NCI-H748 (cell line): ENCODE measurements around the gene SHISAL2A.

Source experiments
- DNase-seq: peaks from one replicate; lab custom pipeline; 2025; ENCODE audit not compliant: unreplicated experiment; lab: John Stamatoyannopoulos, UW

The SHISAL2A gene

GRCh38 chr1:52632732-52633290 is at the start of gene SHISAL2A:
TSS of gene SHISAL2A (plus strand) at chr1:52633168. CDS start at chr1:52633494, 326 bp downstream.
- DNase-seq, result peak; percentile 79

- DNase-seq, result no peak
These were observed 47.5 kb upstream of the SHISAL2A start for GRCh38 chr1:52585474-52585873.

- no peak for DNase-seq
These were observed 44.9 kb upstream of the SHISAL2A start for GRCh38 chr1:52588027-52588426.

GRCh38 chr1:52588535-52588934 is 44.4 kb upstream of the SHISAL2A start:
- DNase-seq, result no peak

- DNase-seq, result peak; percentile 98
These were observed 42.7 kb upstream of the SHISAL2A start for GRCh38 chr1:52590266-52590665.

- DNase-seq, result peak; percentile 42
These were observed 40.2 kb upstream of the SHISAL2A start for GRCh38 chr1:52592637-52593323.

- no peak for DNase-seq
These were observed 39.5 kb upstream of the SHISAL2A start for GRCh38 chr1:52593495-52593894.

- no peak for DNase-seq
These were observed 37.9 kb upstream of the SHISAL2A start for GRCh38 chr1:52595061-52595460.

- DNase-seq, result no peak
These were observed 35.1 kb upstream of the SHISAL2A start for GRCh38 chr1:52597912-52598311.

- DNase-seq, result no peak
These were observed 34.2 kb upstream of the SHISAL2A start for GRCh38 chr1:52598729-52599128.

GRCh38 chr1:52599236-52599635 is 33.7 kb upstream of the SHISAL2A start:
- no peak for DNase-seq

- DNase-seq, result no peak
These were observed 32.3 kb upstream of the SHISAL2A start for GRCh38 chr1:52600533-52601179.

GRCh38 chr1:52601519-52601918 is 31.4 kb upstream of the SHISAL2A start:
- DNase-seq, result no peak

GRCh38 chr1:52601991-52602855 is 30.7 kb upstream of the SHISAL2A start, which contains the start of gene GPX7:
TSS of gene GPX7 (plus strand) at chr1:52602371. CDS start at chr1:52602410, 39 bp downstream.
- DNase-seq, result peak; percentile 75

GRCh38 chr1:52602856-52603600 is 29.9 kb upstream of the SHISAL2A start:
- DNase-seq, result peak; percentile 52

- no peak for DNase-seq
These were observed 29.3 kb upstream of the SHISAL2A start for GRCh38 chr1:52603630-52604029.

- no peak for DNase-seq
These were observed 28.8 kb upstream of the SHISAL2A start for GRCh38 chr1:52604063-52604770.

GRCh38 chr1:52613636-52614373 is 19.2 kb upstream of the SHISAL2A start:
- DNase-seq, result no peak

- DNase-seq, result no peak
These were observed 18.3 kb upstream of the SHISAL2A start for GRCh38 chr1:52614671-52615070.
